ENCODE results near the gene ETS2. TPM values are rescaled to one million over a fixed set of nuclear protein-coding genes. Genes with fewer than 3 reads are reported as not detected.

Gene ETS2
- polyA plus RNA-seq, 1 donor from 2014 or later: 2.8 TPM

GRCh38 chr21:38789275-38789674, 16.5 kb upstream of the ETS2 start:
- no peaks in the 10 kb centered on the region for H3K9me3 Mint-ChIP-seq
- peaks cover 0 to 5% (median 4%) of the 10 kb centered on the region in 3 donors for H3K4me1 Mint-ChIP-seq
- H3K36me3 Mint-ChIP-seq: no peaks in the 10 kb centered on the region
- peaks cover 14% of the 10 kb centered on the region for H3K27me3 Mint-ChIP-seq
- H3K4me3 Mint-ChIP-seq: no peak overlapping the region
- no peak overlapping the region for H3K27ac Mint-ChIP-seq

DNA sequence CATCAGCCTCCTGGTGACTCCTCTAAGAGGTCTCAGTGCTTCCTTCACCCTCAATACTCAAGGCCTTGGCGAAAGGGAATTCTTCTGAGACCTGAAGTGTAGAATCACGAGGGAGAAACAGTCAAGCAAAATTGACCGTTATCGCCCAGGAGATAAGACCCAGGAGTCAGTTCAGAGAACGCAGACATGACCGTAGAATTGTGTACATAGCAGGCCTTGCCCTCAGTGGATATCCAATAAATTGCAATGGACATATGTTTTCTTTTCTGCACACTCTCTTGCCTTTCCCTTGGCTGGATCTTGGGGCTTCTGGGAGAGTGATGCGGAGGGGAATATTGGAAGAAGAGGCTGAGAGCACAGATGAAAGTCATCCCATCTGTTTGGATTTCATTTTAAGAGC, 15.7 kb upstream of the ETS2 start:
- H3K27ac Mint-ChIP-seq: no peak overlapping the region
- no peaks in the 10 kb centered on the region for H3K9me3 Mint-ChIP-seq
- H3K27me3 Mint-ChIP-seq: peaks cover 18% of the 10 kb centered on the region
- peaks cover 0 to 5% (median 4%) of the 10 kb centered on the region in 3 donors for H3K4me1 Mint-ChIP-seq
- no peaks in the 10 kb centered on the region for H3K36me3 Mint-ChIP-seq
- no peak overlapping the region for H3K4me3 Mint-ChIP-seq

DNA sequence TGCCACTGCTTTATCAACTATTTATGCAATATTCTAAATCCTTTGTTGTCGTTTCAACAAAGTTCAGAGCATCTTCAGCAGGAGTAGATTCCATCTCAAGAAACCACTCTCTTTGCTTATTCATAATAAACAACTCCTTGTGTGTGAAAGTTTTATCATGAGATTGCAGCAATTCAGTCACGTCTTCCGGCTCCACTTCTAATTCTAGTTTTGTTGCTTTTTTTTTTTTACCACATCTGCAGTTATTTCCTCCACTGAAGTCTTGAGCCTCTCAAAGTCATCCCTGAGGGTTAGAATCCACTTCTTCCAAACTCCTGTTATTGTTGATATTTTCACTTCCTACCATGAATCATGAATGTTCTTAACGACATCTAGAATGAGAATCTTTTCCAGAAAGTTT, 14.8 kb upstream of the ETS2 start:
- Mint-ChIP-seq H3K36me3 (no peaks in the 10 kb centered on the region), H3K27me3 (peaks cover 19% of the 10 kb centered on the region), H3K4me3 (no peak overlapping the region), H3K9me3 (no peaks in the 10 kb centered on the region), H3K4me1 (peaks cover 0 to 5% (median 4%) of the 10 kb centered on the region in 3 donors), H3K27ac (no peak overlapping the region)

GRCh38 chr21:38792676-38793459, 12.9 kb upstream of the ETS2 start:
- H3K27me3 Mint-ChIP-seq: peaks cover 16% of the 10 kb centered on the region
- no peaks in the 10 kb centered on the region for H3K9me3 Mint-ChIP-seq
- H3K4me3 Mint-ChIP-seq: no peak overlapping the region
- H3K36me3 Mint-ChIP-seq: no peaks in the 10 kb centered on the region
- no peak overlapping the region for H3K27ac Mint-ChIP-seq
- peaks cover 0 to under 1% (median under 1%) of the 10 kb centered on the region in 3 donors for H3K4me1 Mint-ChIP-seq

GRCh38 chr21:38793926-38794713, 11.6 kb upstream of the ETS2 start:
- Mint-ChIP-seq H3K4me1 (no peaks in the 10 kb centered on the region), H3K27ac (no peak overlapping the region), H3K27me3 (peaks cover 11% of the 10 kb centered on the region), H3K4me3 (peak overlapping the region in 1 of 4 donors; percentile 29), H3K9me3 (no peaks in the 10 kb centered on the region), H3K36me3 (no peaks in the 10 kb centered on the region)

- Mint-ChIP-seq H3K36me3 (no peaks in the 10 kb centered on the region), H3K4me3 (no peak overlapping the region), H3K27me3 (peaks cover 11% of the 10 kb centered on the region), H3K4me1 (no peaks in the 10 kb centered on the region), H3K27ac (no peak overlapping the region), H3K9me3 (no peaks in the 10 kb centered on the region)
Measured at GRCh38 chr21:38794978-38795377, 10.8 kb upstream of the ETS2 start.

DNA sequence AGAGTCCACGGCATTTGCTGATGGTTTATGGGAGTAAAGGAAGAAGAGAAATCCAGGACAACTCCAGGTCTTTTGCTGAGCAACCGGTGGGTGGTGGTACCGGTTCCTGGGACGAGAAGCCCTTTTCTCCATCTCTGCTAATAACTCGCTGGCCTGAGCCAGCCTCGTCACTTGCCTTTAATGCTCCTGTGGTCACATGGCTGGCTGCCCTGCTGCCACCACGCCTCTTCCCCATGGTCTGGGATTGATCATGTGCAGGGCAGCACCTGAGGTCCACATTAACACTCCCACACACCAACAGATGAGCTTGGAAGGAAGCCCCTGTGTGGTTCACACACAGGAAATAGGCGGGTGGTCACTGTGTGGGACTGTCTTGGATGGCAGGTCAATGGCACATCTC, 10.3 kb upstream of the ETS2 start:
- Mint-ChIP-seq H3K4me1 (no peaks in the 10 kb centered on the region), H3K36me3 (no peaks in the 10 kb centered on the region), H3K27me3 (peaks cover 11% of the 10 kb centered on the region), H3K4me3 (no peak overlapping the region), H3K27ac (no peak overlapping the region), H3K9me3 (no peaks in the 10 kb centered on the region)

DNA sequence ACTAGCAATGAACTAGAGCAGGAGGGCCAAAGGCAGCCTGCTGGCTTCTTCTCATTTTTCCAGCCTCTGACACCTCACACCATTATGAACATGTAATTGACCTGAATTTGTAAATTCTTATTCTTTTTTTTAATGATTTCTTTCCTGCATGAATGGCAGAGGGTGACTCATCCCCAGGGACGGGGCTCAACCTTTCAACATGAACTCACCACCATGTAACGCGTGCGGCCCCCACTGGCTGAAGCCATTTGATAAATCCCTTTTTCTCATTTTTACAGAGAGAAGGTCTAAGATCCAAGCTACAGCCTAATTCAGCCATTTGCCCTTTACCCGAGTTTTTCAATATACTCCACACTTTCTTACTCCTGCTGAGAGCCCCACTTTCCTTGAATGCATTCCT, 9.3 kb upstream of the ETS2 start:
- H3K9me3 Mint-ChIP-seq: no peaks in the 10 kb centered on the region
- H3K4me3 Mint-ChIP-seq: no peak overlapping the region
- H3K4me1 Mint-ChIP-seq: no peaks in the 10 kb centered on the region
- no peaks in the 10 kb centered on the region for H3K36me3 Mint-ChIP-seq
- no peak overlapping the region for H3K27ac Mint-ChIP-seq
- peaks cover 10% of the 10 kb centered on the region for H3K27me3 Mint-ChIP-seq

DNA sequence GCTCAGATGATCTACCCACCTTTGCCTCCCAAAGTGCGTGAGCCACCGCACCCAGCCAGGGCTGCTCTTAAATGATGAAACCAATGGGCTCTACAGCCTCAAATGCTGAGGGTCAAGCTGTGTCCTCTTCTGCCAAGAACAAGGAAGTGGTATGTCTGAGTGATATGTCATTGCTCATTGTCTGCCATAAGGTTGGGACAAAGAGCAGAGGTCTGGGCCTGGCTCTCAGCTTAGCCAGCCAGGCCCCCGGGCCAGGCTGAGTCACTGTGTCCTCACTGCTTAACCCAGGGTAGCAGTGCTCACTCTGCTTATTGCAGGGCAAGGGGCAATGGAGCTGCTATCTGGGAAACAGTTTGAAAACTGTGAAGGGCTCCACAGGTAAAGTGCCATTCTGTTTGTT, 8.3 kb upstream of the ETS2 start:
- Mint-ChIP-seq H3K4me1 (no peaks in the 10 kb centered on the region), H3K27ac (no peak overlapping the region), H3K4me3 (no peak overlapping the region), H3K36me3 (no peaks in the 10 kb centered on the region), H3K9me3 (no peaks in the 10 kb centered on the region), H3K27me3 (peaks cover 11% of the 10 kb centered on the region)

DNA sequence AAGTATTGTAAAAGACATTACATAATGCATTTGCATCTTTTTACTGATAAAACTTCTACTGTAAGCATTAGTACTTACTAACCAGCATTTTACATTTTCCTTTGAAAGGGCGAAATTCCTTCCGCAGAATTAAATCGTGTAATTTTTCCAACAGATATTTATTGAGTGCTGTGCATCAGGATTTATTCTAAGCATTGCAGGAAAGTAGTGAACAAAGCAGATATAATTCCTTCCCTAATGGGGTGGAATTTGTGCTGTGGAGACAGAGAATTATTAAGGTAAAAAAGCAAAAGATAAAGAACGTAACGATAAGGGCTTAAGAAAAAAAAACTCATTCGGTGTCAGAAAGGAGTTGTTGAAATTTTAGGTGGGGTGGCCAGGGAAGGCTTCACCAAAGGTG, 7.6 kb upstream of the ETS2 start:
- H3K4me3 Mint-ChIP-seq: no peak overlapping the region
- no peaks in the 10 kb centered on the region for H3K36me3 Mint-ChIP-seq
- no peak overlapping the region for H3K27ac Mint-ChIP-seq

DNA sequence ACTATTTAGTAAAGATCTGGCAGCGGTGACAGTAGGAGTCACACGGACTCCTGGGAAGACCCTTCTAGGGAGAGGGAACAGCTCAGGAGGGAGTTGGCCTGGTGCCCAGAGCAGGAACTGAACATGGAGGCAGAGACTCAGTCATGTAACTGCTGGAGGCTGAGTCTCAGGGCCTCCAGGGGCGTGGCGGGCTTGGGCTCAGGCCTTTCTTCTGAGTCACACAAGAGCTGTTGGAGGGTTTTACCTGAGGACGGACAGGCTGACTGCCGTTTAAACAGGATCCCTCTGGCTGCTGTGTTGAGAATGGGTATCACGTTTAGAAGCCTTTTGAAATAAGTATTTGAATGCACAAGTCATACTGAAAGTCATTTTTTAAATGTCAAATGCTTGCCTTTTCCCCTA, 7.2 kb upstream of the ETS2 start:
- no peaks in the 10 kb centered on the region for H3K4me1 Mint-ChIP-seq
- H3K27ac Mint-ChIP-seq: no peak overlapping the region
- peaks cover 13% of the 10 kb centered on the region for H3K27me3 Mint-ChIP-seq
- no peak overlapping the region for H3K4me3 Mint-ChIP-seq
- H3K9me3 Mint-ChIP-seq: no peaks in the 10 kb centered on the region
- no peaks in the 10 kb centered on the region for H3K36me3 Mint-ChIP-seq

More for the DNA sequence above, 7.6 kb upstream of the ETS2 start:
- Mint-ChIP-seq H3K27me3 (peaks cover 11% of the 10 kb centered on the region), H3K4me1 (no peaks in the 10 kb centered on the region), H3K9me3 (no peaks in the 10 kb centered on the region)

DNA sequence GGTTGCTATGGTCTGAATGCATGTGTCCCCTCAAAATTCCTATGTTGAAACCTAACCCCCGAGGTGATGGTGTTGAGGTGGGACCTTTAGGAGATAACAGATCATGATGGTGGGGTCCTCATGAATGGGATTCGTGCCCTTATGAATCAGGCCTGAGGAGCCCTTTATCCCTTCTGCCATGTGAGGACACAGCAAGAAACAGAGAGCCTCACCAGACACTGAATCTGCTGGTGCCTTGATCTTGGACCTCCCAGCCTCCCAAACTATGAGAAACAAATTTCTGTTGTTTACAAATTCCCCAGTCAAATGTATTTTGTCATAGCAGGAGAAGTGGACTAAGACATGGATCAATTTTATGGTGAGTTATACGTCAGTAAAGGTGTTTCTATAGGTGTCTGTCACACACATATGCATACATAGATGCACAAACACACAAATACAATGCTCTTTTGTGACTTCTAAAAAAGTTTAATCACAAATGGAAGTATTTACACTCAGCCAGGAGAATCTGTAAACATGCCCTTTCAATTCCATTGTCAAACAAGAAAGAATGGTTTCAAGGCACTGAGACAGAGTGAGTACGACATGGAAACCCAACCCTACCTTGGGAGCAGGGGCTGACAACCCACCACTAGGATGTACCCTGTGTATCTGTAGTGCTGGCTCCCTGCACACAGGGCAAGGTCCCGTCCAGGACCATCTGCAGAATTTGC, 5.5 kb upstream of the ETS2 start:
- Mint-ChIP-seq H3K36me3 (no peaks in the 10 kb centered on the region), H3K27me3 (peaks cover 26% of the 10 kb centered on the region), H3K9me3 (no peaks in the 10 kb centered on the region)

GRCh38 chr21:38800924-38801744, 4.6 kb upstream of the ETS2 start:
- Mint-ChIP-seq H3K27me3 (peaks cover 23% of the 10 kb centered on the region), H3K27ac (no peak overlapping the region), H3K9me3 (no peaks in the 10 kb centered on the region), H3K36me3 (no peaks in the 10 kb centered on the region), H3K4me3 (peak overlapping the region in 1 of 4 donors; percentile 1), H3K4me1 (peaks cover 3 to 4% (median 3%) of the 10 kb centered on the region in 3 donors)

More for the DNA sequence above, 5.5 kb upstream of the ETS2 start:
- Mint-ChIP-seq H3K27ac (no peak overlapping the region), H3K4me1 (peaks cover 3 to 4% (median 3%) of the 10 kb centered on the region in 3 donors), H3K4me3 (no peak overlapping the region)

Measured in IgD-negative memory B cell (primary cell).